ENCODE results near the gene PITPNC1. TPM values are rescaled to one million over a fixed set of nuclear protein-coding genes. Genes with fewer than 3 reads are reported as not detected.

Gene PITPNC1
- total RNA-seq, 1 donor from 2014 or later, result 21.5 TPM

DNA sequence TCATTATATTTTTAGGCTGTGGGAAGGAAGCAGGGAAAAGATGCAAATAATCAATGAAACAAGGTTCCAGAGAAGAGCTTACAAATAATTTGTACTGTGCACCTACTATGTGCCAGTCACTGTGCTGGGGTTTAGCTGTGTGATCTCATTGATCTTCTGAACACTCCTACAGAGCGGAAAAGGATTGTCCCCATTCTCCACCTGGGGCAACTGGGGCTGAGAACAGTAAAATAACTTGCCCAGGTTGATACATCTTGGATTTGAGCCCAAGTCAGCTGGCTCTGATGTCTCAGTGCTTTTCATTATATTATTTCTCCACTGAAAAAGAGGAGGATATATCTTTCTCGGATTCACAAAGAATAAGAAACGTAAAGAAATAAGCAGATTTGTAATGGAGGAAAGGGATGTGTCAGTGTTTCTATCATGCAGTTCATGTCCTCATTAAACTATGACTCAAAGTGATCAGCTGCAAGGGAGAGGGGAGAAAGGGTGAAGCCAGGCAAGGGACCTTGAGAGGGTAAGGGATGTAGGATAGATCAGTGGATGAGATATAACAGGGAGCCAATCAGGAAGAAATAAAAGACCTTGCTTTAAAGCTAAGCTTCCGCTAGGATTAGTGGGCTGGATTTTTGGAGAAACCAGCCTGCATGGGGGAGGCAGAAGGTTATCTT lies 197.0 kb downstream of the PITPNC1 start:
- Mint-ChIP-seq H3K36me3 (ENCODE audit: low read depth) (no peaks in the 10 kb centered on the region), H3K27ac (ENCODE audit: unreplicated experiment) (no peak overlapping the region), H3K9me3 (no peaks in the 10 kb centered on the region)

DNA sequence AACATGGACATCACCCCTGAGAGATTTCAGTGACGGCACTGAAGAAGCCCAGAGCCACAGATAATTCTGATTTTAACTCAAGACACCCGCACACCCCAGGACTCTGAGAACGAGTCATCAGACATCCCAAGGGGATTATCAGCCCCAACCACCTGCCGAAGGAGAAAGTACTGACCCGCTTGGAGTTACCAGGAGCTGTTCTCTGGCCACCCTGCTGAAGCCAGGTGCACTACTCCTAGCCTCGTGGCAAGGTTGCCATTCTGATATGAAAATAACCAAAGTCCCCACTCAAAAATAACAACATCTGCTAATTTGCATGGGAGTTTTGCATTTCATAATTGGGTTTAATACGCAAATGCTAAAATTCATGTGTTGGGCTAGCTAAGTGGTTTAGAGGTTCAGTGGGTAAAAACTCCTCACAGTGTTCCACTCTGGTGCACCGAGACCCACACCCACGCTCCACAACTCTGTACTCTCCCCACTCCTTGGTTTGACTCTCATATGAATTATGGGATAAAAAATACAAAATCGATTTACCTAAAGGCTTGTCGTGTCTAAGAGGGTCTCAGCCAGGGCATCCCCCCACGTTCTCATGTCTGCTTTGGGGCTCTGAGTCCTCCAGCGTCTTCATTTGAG lies 197.7 kb downstream of the PITPNC1 start:
- Mint-ChIP-seq H3K27me3 (ENCODE audit: low read depth) (no peaks in the 10 kb centered on the region), H3K4me1 (peaks cover 15% of the 10 kb centered on the region)

More for the DNA sequence above, 197.0 kb downstream of the PITPNC1 start:
- Mint-ChIP-seq H3K4me1 (peaks cover 21% of the 10 kb centered on the region), H3K4me3 (no peak overlapping the region), H3K27me3 (ENCODE audit: low read depth) (no peaks in the 10 kb centered on the region)
- no peak for DNase-seq (ENCODE audit: low read depth, low spot score)
- TF ChIP-seq, protein P1, sequence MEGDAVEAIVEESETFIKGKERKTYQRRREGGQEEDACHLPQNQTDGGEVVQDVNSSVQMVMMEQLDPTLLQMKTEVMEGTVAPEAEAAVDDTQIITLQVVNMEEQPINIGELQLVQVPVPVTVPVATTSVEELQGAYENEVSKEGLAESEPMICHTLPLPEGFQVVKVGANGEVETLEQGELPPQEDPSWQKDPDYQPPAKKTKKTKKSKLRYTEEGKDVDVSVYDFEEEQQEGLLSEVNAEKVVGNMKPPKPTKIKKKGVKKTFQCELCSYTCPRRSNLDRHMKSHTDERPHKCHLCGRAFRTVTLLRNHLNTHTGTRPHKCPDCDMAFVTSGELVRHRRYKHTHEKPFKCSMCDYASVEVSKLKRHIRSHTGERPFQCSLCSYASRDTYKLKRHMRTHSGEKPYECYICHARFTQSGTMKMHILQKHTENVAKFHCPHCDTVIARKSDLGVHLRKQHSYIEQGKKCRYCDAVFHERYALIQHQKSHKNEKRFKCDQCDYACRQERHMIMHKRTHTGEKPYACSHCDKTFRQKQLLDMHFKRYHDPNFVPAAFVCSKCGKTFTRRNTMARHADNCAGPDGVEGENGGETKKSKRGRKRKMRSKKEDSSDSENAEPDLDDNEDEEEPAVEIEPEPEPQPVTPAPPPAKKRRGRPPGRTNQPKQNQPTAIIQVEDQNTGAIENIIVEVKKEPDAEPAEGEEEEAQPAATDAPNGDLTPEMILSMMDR (conservative IDR thresholded peaks at IDR 0.05), result no peak

DNA sequence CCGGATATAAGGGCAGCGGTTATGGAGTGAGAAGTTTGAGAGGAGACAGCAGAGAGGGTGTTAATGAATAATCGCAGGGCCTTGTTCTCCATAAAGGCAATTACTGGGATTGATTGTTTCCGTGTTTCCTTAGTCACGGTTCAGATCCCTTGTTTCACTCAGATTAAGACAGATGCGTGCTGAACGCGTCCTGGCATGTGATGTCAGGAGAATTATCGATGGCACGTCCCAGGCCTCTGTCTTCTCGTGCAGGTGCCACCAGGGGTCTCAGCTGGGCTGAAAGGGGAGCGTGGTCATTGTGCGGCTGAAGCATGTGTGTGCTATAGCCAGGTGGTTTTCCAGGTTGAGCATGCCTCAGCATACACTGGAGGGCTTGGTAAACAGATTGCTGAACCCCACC lies 198.2 kb downstream of the PITPNC1 start:
- H3K27ac Mint-ChIP-seq (ENCODE audit: unreplicated experiment), result no peak overlapping the region
- no peak for DNase-seq (ENCODE audit: low read depth, low spot score)
- TF ChIP-seq, protein P1 (conservative IDR thresholded peaks at IDR 0.05), result no peak

More for the DNA sequence above, 197.7 kb downstream of the PITPNC1 start:
- DNase-seq (ENCODE audit: low read depth, low spot score), result no peak
- Mint-ChIP-seq H3K4me3 (no peak overlapping the region), H3K36me3 (ENCODE audit: low read depth) (no peaks in the 10 kb centered on the region), H3K9me3 (no peaks in the 10 kb centered on the region), H3K27ac (ENCODE audit: unreplicated experiment) (no peak overlapping the region)
- TF ChIP-seq, protein P1 (conservative IDR thresholded peaks at IDR 0.05), result no peak

DNA sequence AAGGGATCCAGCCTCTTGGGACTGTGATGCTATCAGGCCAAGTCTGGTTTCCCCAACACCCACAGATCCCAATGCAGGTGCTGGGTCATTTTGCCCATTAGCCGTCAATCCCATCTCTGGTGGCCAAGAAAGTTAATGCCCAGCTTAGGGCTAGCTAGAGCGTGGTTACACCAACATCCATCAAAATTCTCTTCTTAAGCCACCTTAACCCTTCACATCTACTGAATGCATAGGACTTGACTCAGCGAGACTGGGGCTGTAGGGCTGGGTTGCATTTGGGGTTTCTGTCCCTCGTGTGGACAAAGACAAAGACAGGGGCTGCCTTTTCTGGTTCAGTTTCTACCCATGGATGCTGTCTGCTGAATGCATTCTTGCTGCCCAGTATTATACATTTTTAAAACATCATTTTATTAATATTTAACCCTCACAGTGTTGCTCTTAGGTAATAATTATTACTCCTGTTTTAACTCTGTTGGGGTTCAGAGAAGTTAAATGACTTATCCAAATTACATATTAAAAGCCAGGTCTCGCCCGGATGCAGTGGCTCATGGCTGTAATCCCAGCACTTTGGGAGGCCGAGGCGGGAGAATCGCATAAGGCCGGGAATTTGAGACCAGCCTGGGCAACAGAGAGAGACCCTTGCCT lies 199.5 kb downstream of the PITPNC1 start:
- Mint-ChIP-seq H3K4me3 (no peak overlapping the region), H3K9me3 (no peaks in the 10 kb centered on the region), H3K36me3 (ENCODE audit: low read depth) (no peaks in the 10 kb centered on the region), H3K4me1 (peaks cover 12% of the 10 kb centered on the region), H3K27ac (ENCODE audit: unreplicated experiment) (no peak overlapping the region), H3K27me3 (ENCODE audit: low read depth) (no peaks in the 10 kb centered on the region)
- TF ChIP-seq, protein P1 (conservative IDR thresholded peaks at IDR 0.05), result no peak
- no peak for DNase-seq (ENCODE audit: low read depth, low spot score)

More for the DNA sequence above, 198.2 kb downstream of the PITPNC1 start:
- Mint-ChIP-seq H3K4me3 (no peak overlapping the region), H3K36me3 (ENCODE audit: low read depth) (no peaks in the 10 kb centered on the region), H3K4me1 (peaks cover 12% of the 10 kb centered on the region), H3K27me3 (ENCODE audit: low read depth) (no peaks in the 10 kb centered on the region), H3K9me3 (no peaks in the 10 kb centered on the region)

DNA sequence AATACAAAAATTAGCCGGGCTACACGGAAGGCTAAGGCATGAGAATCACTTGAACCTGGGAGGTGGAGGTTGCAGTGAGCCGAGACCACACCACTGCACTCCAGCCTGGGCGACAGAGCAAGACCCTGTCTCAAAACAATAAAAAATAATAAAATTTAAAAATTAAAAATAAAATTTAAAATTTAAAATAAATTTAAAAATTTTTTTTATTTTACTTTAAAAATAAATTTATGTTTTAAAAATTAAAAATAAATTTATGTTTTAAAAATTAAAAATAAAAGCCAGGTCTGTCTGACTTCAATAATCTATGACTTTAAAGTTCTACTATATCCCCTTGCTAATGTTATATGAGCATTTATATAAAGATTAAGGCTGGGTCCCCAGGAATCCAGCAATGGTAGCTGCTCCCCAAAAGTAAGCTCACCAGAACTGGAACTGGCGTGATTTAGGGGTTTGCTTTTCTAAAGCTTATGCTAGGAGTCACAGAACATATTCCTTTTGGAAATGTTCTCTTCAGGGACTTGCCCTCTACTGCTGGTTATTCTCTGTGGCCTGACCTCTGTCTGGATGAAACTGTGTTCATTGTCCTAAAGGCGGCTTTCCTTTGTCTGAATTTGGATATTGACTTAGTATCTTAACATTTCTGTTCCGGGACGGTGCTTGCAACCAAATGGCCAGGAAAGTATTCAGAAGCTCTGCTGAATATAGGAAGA lies 200.5 kb downstream of the PITPNC1 start:
- H3K27ac Mint-ChIP-seq (ENCODE audit: unreplicated experiment), result peak overlapping the region; percentile 89
- no peaks in the 10 kb centered on the region for H3K27me3 Mint-ChIP-seq (ENCODE audit: low read depth)
- TF ChIP-seq, protein P1 (conservative IDR thresholded peaks at IDR 0.05), result no peak
- H3K9me3 Mint-ChIP-seq, result no peaks in the 10 kb centered on the region
- H3K4me1 Mint-ChIP-seq, result peaks cover 17% of the 10 kb centered on the region
- no peak for DNase-seq (ENCODE audit: low read depth, low spot score)
- H3K36me3 Mint-ChIP-seq (ENCODE audit: low read depth), result peaks cover 3% of the 10 kb centered on the region
- H3K4me3 Mint-ChIP-seq, result peak overlapping the region; percentile 20

Measured in neural crest cell (in vitro differentiated cells).